Breast epithelium (tissue), 3 donors: ENCODE data around the gene ALKBH3.

Source experiments
- CTCF ChIP-seq, 3 donors: fragments of 450-650 bp; IDR thresholded peaks; one replicate each; pipeline ENCODE4 v1.5.1; 2016 to 2017; ENCODE audit warnings: antibody characterized with exemption in 3 of 3, mild to moderate bottlenecking in 3 of 3, moderate library complexity in 3 of 3
- POLR2A ChIP-seq: fragments of 450-650 bp; IDR thresholded peaks from one replicate; pipeline ENCODE4 v1.6.1; 2016; ENCODE audit warnings: antibody characterized with exemption, mild to moderate bottlenecking, moderate library complexity

GRCh38 chr11:43898574-43898973 lies 17.9 kb downstream of the ALKBH3 start:
- TF ChIP-seq CTCF (IDR thresholded peaks at IDR 0.05) = no peak
- TF ChIP-seq POLR2A = no peak
